ENCODE data around the gene LDLRAD3.

Gene LDLRAD3

DNA sequence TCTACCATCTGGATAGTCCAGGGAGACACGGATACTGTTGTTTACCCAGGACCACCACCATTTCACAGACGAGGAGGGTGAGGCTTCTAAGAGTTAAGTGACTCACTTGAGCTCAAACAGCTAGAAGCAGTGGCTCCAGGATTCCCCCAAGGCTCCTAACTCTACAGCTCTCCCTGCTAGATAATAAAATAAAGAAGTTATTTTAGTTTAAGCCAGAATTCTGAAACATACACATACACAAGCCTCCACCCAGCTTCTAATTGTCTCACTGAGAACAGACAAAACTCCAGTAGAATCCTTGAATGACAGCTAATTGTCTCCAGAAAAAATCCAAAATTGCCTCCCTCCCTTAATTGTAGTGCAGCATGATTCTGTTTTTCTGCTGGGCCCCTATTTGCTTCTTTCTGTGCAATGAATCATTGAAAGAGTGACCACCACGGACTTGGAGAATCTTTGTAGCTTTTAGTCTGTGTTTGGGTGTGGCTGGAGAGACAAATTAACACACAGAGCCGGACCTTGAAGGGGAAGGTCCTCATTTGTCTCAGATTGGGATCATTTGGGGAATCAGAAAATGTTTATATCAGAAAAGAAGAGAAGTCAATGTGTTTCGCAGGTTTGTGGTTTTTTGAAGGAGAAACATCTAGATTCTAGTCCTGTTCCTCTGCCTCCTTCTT, 280.5 kb downstream of the LDLRAD3 start:
- peaks cover 29% of the 10 kb centered on the region for H3K36me3 ChIP-seq

DNA sequence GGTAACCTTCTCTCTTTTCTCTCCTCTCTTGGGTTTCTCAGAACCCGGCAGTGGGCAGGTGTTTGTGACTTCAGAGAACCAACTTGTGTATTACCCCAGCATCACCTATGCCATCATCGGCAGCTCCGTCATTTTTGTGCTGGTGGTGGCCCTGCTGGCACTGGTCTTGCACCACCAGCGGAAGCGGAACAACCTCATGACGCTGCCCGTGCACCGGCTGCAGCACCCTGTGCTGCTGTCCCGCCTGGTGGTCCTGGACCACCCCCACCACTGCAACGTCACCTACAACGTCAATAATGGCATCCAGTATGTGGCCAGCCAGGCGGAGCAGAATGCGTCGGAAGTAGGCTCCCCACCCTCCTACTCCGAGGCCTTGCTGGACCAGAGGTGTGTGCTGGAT, 283.2 kb downstream of the LDLRAD3 start:
- no peaks in the 10 kb centered on the region for H3K27me3 ChIP-seq (ENCODE audit: insufficient read depth, low read depth, severe bottlenecking)
- H3K36me3 ChIP-seq: peaks cover 31% of the 10 kb centered on the region
- DNase-seq: no peak
- H3K27ac ChIP-seq: no peak overlapping the region
- no peaks in the 10 kb centered on the region for H3K9me3 ChIP-seq (ENCODE audit: severe bottlenecking)
- TF ChIP-seq, protein P1, sequence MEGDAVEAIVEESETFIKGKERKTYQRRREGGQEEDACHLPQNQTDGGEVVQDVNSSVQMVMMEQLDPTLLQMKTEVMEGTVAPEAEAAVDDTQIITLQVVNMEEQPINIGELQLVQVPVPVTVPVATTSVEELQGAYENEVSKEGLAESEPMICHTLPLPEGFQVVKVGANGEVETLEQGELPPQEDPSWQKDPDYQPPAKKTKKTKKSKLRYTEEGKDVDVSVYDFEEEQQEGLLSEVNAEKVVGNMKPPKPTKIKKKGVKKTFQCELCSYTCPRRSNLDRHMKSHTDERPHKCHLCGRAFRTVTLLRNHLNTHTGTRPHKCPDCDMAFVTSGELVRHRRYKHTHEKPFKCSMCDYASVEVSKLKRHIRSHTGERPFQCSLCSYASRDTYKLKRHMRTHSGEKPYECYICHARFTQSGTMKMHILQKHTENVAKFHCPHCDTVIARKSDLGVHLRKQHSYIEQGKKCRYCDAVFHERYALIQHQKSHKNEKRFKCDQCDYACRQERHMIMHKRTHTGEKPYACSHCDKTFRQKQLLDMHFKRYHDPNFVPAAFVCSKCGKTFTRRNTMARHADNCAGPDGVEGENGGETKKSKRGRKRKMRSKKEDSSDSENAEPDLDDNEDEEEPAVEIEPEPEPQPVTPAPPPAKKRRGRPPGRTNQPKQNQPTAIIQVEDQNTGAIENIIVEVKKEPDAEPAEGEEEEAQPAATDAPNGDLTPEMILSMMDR (IDR thresholded peaks at IDR 0.05; ENCODE audit: low read depth, low read length): no peak
- H3K4me3 ChIP-seq (ENCODE audit: low read depth, low read length): no peak overlapping the region

More for the DNA sequence above, 280.5 kb downstream of the LDLRAD3 start:
- Histone ChIP-seq H3K4me3 (ENCODE audit: low read depth, low read length) (no peak overlapping the region), H3K27me3 (ENCODE audit: insufficient read depth, low read depth, severe bottlenecking) (no peaks in the 10 kb centered on the region), H3K9me3 (ENCODE audit: severe bottlenecking) (no peaks in the 10 kb centered on the region), H3K27ac (no peak overlapping the region)
- no peak for DNase-seq
- TF ChIP-seq, protein P1 (IDR thresholded peaks at IDR 0.05; ENCODE audit: low read depth, low read length): no peak

DNA sequence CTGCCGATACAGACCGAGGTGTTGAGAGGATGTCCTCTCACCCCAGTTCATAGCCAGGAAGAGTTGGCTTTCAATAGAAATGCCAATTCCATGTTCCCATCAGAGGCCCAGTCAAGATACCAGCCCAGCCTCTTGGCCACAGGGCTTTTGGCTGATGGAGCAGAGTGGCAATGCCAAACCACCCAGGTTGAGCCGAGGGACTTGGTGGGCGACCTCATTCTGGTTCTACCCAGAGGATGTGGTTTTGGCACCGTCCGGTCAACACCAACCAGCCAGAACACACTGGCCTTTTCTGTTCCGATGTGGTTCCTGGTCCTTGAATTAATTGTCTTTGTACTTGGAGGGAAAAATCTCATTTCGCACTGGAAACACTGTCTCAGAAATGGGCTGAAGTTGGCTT, 284.8 kb downstream of the LDLRAD3 start:
- Histone ChIP-seq H3K9me3 (ENCODE audit: severe bottlenecking) (no peaks in the 10 kb centered on the region), H3K27me3 (ENCODE audit: insufficient read depth, low read depth, severe bottlenecking) (no peaks in the 10 kb centered on the region), H3K36me3 (peaks cover 31% of the 10 kb centered on the region), H3K27ac (no peak overlapping the region), H3K4me3 (ENCODE audit: low read depth, low read length) (no peak overlapping the region)
- DNase-seq: no peak
- TF ChIP-seq, protein P1 (IDR thresholded peaks at IDR 0.05; ENCODE audit: low read depth, low read length): no peak

DNA sequence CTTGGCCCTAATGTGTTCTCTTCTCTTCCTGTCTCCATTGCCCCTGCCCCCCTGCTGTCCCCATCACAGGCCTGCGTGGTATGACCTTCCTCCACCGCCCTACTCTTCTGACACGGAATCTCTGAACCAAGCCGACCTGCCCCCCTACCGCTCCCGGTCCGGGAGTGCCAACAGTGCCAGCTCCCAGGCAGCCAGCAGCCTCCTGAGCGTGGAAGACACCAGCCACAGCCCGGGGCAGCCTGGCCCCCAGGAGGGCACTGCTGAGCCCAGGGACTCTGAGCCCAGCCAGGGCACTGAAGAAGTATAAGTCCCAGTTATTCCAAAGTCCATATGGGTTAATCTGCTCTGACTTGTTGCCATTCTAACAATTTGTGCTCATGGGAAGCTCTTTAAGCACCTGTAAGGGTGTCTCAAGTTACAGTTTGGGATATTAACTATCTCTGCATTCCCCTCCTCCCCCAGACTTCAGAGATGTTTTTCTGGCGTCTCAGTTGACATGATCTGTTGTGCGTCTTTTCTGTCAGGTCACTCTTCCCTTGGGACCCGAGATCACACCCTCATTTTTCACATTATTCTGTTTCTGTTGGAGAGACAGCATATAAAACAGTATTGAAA, 285.3 kb downstream of the LDLRAD3 start:
- DNase-seq: no peak
- TF ChIP-seq, protein P1 (IDR thresholded peaks at IDR 0.05; ENCODE audit: low read depth, low read length): no peak
- no peaks in the 10 kb centered on the region for H3K9me3 ChIP-seq (ENCODE audit: severe bottlenecking)
- no peaks in the 10 kb centered on the region for H3K27me3 ChIP-seq (ENCODE audit: insufficient read depth, low read depth, severe bottlenecking)
- H3K27ac ChIP-seq: no peak overlapping the region
- peaks cover 31% of the 10 kb centered on the region for H3K36me3 ChIP-seq
- H3K4me3 ChIP-seq (ENCODE audit: low read depth, low read length): no peak overlapping the region

DNA sequence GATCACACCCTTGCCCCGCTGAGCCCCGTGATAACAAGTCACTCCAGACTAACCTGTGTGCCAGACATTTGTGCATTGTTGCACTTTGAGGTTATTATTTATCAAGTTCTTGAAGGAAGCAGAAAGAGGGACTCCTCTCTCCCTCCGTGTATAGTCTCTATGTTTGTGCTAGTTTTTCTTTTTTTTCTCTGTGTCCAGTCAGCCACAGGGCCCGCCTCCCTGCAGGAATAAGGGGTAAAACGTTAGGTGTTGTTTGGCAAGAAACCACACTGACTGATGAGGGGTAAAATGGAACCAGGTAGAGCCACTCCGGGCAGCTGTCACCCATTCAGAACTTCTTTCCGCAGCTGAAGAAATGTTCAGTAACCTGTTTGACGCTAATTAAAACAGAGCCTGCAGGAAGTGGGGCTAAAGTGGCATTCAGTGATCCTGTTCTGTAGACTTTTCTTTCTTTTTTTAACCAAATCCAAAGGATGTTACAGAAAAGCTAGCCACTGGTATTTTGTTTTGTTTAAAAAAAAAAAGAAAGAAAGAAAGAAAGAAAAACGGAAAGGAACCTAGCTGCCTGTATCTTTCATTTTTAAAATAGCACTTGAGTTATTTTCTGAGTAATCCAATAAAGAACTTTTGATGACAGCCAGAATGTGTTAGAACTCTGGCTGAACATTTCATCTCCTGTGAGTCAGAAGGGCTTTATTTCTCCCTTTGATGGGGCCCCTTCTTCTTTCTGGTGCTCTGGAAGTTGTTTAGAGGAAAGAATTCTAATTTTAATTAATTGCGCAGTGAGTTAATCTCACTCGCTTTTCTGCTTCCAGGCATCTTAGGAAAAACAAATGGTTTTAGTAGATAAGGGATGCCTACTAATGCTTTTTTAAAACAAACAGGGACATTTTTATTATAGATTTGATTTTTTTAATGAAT, 287.2 kb downstream of the LDLRAD3 start:
- DNase-seq: no peak
- H3K9me3 ChIP-seq (ENCODE audit: severe bottlenecking): no peaks in the 10 kb centered on the region

More for the DNA sequence above, 287.2 kb downstream of the LDLRAD3 start:
- no peak overlapping the region for H3K4me3 ChIP-seq (ENCODE audit: low read depth, low read length)
- H3K36me3 ChIP-seq: peaks cover 31% of the 10 kb centered on the region
- TF ChIP-seq, protein P1 (IDR thresholded peaks at IDR 0.05; ENCODE audit: low read depth, low read length): no peak
- no peak overlapping the region for H3K27ac ChIP-seq
- H3K27me3 ChIP-seq (ENCODE audit: insufficient read depth, low read depth, severe bottlenecking): no peaks in the 10 kb centered on the region

Measured in WERI-Rb-1 (cell line).